Stimulated activated CD4-positive, alpha-beta T cell treated with anti-CD3 and anti-CD28 coated beads, Interleukin-15, amount 100 ng/mL, for 1 hour (primary cell): ENCODE results near the gene TPBGL.

Source experiments
- DNase-seq, 2 donors: peaks; one replicate each; pipeline ENCODE4 v3.0.0-alpha.2; 2020; ENCODE audit warnings: low read depth in 1 of 2, low spot score in 1 of 2

Gene TPBGL

DNA sequence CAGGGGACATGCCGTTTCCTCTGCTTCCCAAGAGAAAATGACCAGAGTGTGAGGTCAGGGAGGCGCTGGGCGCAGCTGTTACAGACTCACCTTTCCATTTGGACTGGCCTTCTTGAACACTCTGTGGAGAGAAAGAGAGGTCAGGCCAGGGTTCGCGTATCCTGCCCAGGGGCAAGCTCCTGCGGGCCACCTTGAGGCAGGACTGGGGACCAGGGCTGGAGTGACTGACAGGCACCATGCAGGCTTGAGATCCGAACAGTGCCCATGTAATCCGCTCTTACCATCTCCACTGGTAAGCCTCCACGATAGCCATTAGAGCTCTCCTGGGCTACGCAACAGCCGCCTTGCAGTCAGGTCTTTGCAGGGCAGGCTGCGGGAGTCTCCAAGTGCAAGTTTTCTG lies 49.3 kb downstream of the TPBGL start:
- no peak for DNase-seq

DNA sequence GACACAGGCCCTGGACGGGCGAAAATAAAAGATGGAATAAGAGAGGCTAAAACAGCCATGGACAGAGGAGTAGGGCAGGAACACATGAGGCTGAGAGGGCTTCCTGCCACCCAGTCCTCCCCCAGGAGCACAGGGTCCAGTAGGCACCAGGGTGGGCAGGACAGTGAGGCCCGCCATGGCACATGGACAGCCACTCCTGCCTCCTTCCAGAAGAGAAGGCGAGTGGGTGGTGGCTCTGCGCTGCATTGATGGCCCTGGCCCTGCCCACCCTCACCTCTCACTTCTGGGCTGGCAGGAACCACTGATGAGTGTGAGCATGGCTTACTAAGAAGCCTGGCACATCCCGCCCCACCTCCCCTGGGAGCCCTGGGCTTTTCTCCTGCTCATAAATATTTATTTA lies 51.2 kb downstream of the TPBGL start:
- DNase-seq, result no peak

DNA sequence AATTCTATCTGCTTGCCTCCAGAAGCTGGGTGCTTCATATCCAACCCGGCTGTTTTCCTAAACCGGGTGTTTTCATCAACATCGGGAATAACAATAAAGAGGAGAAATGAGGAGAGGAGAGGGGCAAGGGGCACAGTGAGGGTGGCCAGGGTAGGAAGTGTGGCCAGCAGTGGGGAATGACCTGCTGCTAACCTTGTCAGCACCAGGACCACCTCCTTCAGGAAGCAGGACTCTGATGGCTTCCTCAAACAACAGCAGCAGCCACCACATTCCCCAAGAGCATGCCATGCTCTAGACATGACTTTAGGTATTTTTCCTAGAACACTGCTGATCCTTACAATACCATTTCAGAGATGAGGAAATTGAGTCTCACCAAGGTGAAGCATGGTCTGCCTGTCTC lies 52.4 kb downstream of the TPBGL start:
- no peak for DNase-seq
